ENCODE results near the gene ABCA5.

DNA sequence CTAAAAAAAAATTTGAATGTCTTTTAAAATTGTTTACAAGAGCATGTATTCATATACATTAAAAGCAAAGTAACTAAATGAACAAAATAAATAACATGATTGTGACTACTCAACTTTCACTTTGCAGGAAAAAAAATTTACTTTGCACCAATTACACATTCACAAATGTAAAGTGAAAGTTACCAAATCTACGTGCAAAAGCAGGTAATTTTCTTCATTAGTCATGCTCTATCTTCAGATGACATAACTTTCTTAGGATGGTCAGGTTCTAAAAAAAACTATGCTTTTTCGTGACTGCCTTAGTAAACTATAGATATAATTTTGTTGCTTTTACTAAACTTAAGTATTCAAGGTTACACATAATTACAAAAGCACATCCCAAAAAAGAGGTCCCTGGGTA, 81.3 kb downstream of the ABCA5 start:
- TF ChIP-seq RAD21 (IDR thresholded peaks at IDR 0.05; ENCODE audit: insufficient read depth, low read depth, low read length) (no peak), POLR2A (IDR thresholded peaks at IDR 0.05; ENCODE audit: low read depth, low read length) (no peak), HDGF (IDR thresholded peaks at IDR 0.05) (no peak)
- TF ChIP-seq, protein P1, sequence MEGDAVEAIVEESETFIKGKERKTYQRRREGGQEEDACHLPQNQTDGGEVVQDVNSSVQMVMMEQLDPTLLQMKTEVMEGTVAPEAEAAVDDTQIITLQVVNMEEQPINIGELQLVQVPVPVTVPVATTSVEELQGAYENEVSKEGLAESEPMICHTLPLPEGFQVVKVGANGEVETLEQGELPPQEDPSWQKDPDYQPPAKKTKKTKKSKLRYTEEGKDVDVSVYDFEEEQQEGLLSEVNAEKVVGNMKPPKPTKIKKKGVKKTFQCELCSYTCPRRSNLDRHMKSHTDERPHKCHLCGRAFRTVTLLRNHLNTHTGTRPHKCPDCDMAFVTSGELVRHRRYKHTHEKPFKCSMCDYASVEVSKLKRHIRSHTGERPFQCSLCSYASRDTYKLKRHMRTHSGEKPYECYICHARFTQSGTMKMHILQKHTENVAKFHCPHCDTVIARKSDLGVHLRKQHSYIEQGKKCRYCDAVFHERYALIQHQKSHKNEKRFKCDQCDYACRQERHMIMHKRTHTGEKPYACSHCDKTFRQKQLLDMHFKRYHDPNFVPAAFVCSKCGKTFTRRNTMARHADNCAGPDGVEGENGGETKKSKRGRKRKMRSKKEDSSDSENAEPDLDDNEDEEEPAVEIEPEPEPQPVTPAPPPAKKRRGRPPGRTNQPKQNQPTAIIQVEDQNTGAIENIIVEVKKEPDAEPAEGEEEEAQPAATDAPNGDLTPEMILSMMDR (IDR thresholded peaks at IDR 0.05 in 2 of 3, conservative IDR thresholded peaks at IDR 0.05 in 1 of 3; ENCODE audit: control insufficient read depth in 2 of 3, extremely low read depth in 1 of 3, insufficient read depth in 1 of 3, low read depth in 3 of 3, low read length in 3 of 3) = no peak

Measured in GM12878 (cell line).